Testis (tissue), 2 donors: Measurements from ENCODE around the gene SIK2.

ENCODE experiments used
- POLR2A ChIP-seq: fragments of 450-650 bp; IDR thresholded peaks from one replicate; pipeline ENCODE4 v1.6.1; 2017; ENCODE audit warnings: antibody characterized with exemption, mild to moderate bottlenecking, moderate library complexity
- TF ChIP-seq, protein P1 (sequence below), 3 experiments: fragments of 450-650 bp in 2 of 3; fragments of 200-600 bp in 1 of 3; sonication (generic) in 1 of 3; IDR thresholded peaks; one replicate each; pipeline ENCODE4 v1.5.1; 2016 to 2019; ENCODE audit warnings: antibody characterized with exemption in 3 of 3, mild to moderate bottlenecking in 2 of 3, moderate library complexity in 1 of 3

DNA sequence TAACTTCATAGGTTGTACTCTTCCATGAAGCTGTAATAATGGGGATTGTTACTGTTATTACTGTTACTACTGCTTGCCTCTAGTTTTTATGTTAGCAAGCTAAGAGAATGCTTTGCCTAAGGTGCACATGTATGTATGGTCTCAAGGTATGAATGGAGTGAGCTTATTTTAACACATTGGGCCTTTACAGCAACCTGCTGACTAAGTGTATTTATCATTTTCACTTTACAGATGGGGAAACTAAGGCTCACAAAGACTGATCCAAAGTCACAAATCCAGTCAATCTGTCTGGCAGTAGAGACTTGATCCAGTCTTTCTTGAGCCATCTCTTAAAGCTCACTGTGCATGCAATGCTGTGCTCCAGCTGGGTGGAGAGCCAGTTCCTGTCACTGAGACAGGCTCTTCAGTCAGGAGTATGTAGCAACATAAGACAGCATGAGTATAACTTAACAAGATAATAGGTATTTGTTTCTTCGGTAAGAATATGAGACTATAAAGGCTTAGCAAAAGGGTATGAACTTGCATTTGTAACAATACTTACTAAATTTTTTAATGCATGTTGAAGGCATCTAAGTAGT is 97.4 kb downstream of the SIK2 start:
- no peak for TF ChIP-seq POLR2A
- TF ChIP-seq, protein P1, sequence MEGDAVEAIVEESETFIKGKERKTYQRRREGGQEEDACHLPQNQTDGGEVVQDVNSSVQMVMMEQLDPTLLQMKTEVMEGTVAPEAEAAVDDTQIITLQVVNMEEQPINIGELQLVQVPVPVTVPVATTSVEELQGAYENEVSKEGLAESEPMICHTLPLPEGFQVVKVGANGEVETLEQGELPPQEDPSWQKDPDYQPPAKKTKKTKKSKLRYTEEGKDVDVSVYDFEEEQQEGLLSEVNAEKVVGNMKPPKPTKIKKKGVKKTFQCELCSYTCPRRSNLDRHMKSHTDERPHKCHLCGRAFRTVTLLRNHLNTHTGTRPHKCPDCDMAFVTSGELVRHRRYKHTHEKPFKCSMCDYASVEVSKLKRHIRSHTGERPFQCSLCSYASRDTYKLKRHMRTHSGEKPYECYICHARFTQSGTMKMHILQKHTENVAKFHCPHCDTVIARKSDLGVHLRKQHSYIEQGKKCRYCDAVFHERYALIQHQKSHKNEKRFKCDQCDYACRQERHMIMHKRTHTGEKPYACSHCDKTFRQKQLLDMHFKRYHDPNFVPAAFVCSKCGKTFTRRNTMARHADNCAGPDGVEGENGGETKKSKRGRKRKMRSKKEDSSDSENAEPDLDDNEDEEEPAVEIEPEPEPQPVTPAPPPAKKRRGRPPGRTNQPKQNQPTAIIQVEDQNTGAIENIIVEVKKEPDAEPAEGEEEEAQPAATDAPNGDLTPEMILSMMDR (IDR thresholded peaks at IDR 0.05) = no peak
